ENCODE results near the gene PYHIN1.

GRCh38 chr1:159010391-159010790, 79.0 kb downstream of the PYHIN1 start:
- TF ChIP-seq EZH2 (IDR thresholded peaks at IDR 0.05; ENCODE audit: insufficient read depth, poor library complexity, severe bottlenecking) (no peak), EZH2phosphoT487 (IDR thresholded peaks at IDR 0.05; ENCODE audit: insufficient read depth, low read depth) (no peak)

Measured in GM23248 (cell line).